Vagina (tissue), 2 donors: ENCODE measurements around the gene RIBC2. TPM values are rescaled to one million over a fixed set of nuclear protein-coding genes. Genes with fewer than 3 reads are reported as not detected.

Experiments
- DNase-seq, 2 donors: peaks; one replicate each; pipeline ENCODE4 v3.0.0-alpha.2; 2017; ENCODE audit errors: extremely low spot score in 2 of 2
- H3K27ac ChIP-seq: fragments of 200-600 bp; sonication (generic); one replicate; pipeline ENCODE4 v1.5.1; 2019
- H3K27me3 ChIP-seq: fragments of 200-600 bp; sonication (generic); one replicate; pipeline ENCODE4 v1.5.1; 2019
- H3K36me3 ChIP-seq, 2 donors: fragments of 200-600 bp; sonication (generic); one replicate each; pipeline ENCODE4 v1.5.1; 2017 to 2019
- H3K4me1 ChIP-seq: fragments of 200-600 bp; sonication (generic); one replicate; pipeline ENCODE4 v1.5.1; 2019
- H3K4me3 ChIP-seq, 2 donors: fragments of 200-600 bp; sonication (generic); 1 replicate in 1 of 2; 2 replicates in 1 of 2; pipeline ENCODE4 v1.5.1; 2016 to 2019
- H3K9me3 ChIP-seq: fragments of 200-600 bp; sonication (generic); one replicate; pipeline ENCODE4 v1.5.1; 2019
- CTCF ChIP-seq, 3 experiments: fragments of 450-650 bp in 2 of 3; fragments of 200-600 bp in 1 of 3; sonication (generic) in 1 of 3; IDR thresholded peaks; one replicate each; pipeline ENCODE4 v1.5.1; 2017 to 2019; ENCODE audit warnings: antibody characterized with exemption in 3 of 3, mild to moderate bottlenecking in 2 of 3, moderate library complexity in 2 of 3
- POLR2A ChIP-seq, 2 donors: fragments of 450-650 bp; IDR thresholded peaks; one replicate each; pipeline ENCODE4 v1.6.1; 2017; ENCODE audit warnings: antibody characterized with exemption in 2 of 2, mild to moderate bottlenecking in 2 of 2, moderate library complexity in 2 of 2
- POLR2AphosphoS5 ChIP-seq, 2 donors: sonication (generic); formaldehyde crosslinking; IDR thresholded peaks; one replicate each; pipeline ENCODE4 v1.9.0; 2017; ENCODE audit warnings: antibody characterized with exemption in 2 of 2, mild to moderate bottlenecking in 2 of 2, low read depth in 1 of 2; ENCODE audit not compliant: insufficient read depth in 1 of 2
- intact Hi-C: fragments of 100-400 bp; cut with DNase I; formaldehyde crosslinking; loops from one replicate; pipeline ENCODE4 v1.15.1; 2023
- total RNA-seq: library from RNA; depleted of rRNA; stranded (reverse); fragments of >200 nt; gene quantifications from one replicate; pipeline ENCODE4 v1.2.3, GENCODE V29; 2016

Gene RIBC2
- total RNA-seq, 1 donor from 2014 or later, result 0.49 TPM

GRCh38 chr22:45450921-45451651 lies 37.6 kb downstream of the RIBC2 start:
- Histone ChIP-seq H3K36me3 (no peaks in the 10 kb centered on the region), H3K27me3 (no peaks in the 10 kb centered on the region), H3K4me1 (peaks cover 73% of the 10 kb centered on the region), H3K27ac (peak overlapping the region; percentile 90), H3K4me3 (peak overlapping the region in 1 of 2 donors; percentile 9), H3K9me3 (no peaks in the 10 kb centered on the region)
- no peak for DNase-seq
- intact Hi-C loops, result loop anchor here (5.0 kb wide), 1 partner anchor 51 kb away; the partner anchor contains the start of gene FBLN1
- TF ChIP-seq CTCF (IDR thresholded peaks at IDR 0.05) (no peak), POLR2AphosphoS5 (IDR thresholded peaks at IDR 0.05; ENCODE audit: insufficient read depth in 1 of 2, low read depth in 1 of 2) (peak; percentile 71 to 85), POLR2A (IDR thresholded peaks at IDR 0.05) (no peak)

- Histone ChIP-seq H3K27me3 (no peaks in the 10 kb centered on the region), H3K9me3 (no peaks in the 10 kb centered on the region), H3K36me3 (no peaks in the 10 kb centered on the region), H3K4me3 (no peak overlapping the region), H3K27ac (peak overlapping the region; percentile 90), H3K4me1 (peaks cover 73% of the 10 kb centered on the region)
- no peak for DNase-seq
- intact Hi-C loops, result loop anchor here (5.0 kb wide), 1 partner anchor 50 kb away; the partner anchor contains the start of gene FBLN1
- TF ChIP-seq POLR2AphosphoS5 (IDR thresholded peaks at IDR 0.05; ENCODE audit: insufficient read depth in 1 of 2, low read depth in 1 of 2) (no peak), CTCF (IDR thresholded peaks at IDR 0.05) (no peak), POLR2A (IDR thresholded peaks at IDR 0.05) (no peak)
Observed at GRCh38 chr22:45451972-45452371, 38.5 kb downstream of the RIBC2 start.

- H3K27ac ChIP-seq, result peak overlapping the region; percentile 90
- H3K27me3 ChIP-seq, result no peaks in the 10 kb centered on the region
- intact Hi-C loops, result loop anchor here (5.0 kb wide), 1 partner anchor 50 kb away; the partner anchor contains the start of gene FBLN1
Observed at GRCh38 chr22:45452565-45453379, 39.3 kb downstream of the RIBC2 start.

GRCh38 chr22:45453764-45454163 lies 40.3 kb downstream of the RIBC2 start:
- intact Hi-C loops, result loop anchor here (5.0 kb wide), 1 partner anchor 49 kb away; the partner anchor contains the start of gene FBLN1
- Histone ChIP-seq H3K9me3 (no peaks in the 10 kb centered on the region), H3K4me3 (no peak overlapping the region), H3K36me3 (no peaks in the 10 kb centered on the region), H3K27me3 (no peaks in the 10 kb centered on the region), H3K27ac (peak overlapping the region; percentile 90), H3K4me1 (peaks cover 62% of the 10 kb centered on the region)
- TF ChIP-seq CTCF (IDR thresholded peaks at IDR 0.05) (no peak), POLR2A (IDR thresholded peaks at IDR 0.05) (no peak), POLR2AphosphoS5 (IDR thresholded peaks at IDR 0.05; ENCODE audit: insufficient read depth in 1 of 2, low read depth in 1 of 2) (no peak)
- no peak for DNase-seq

More at GRCh38 chr22:45452565-45453379, 39.3 kb downstream of the RIBC2 start:
- Histone ChIP-seq H3K9me3 (no peaks in the 10 kb centered on the region), H3K4me3 (no peak overlapping the region), H3K36me3 (no peaks in the 10 kb centered on the region), H3K4me1 (peaks cover 72% of the 10 kb centered on the region)
- TF ChIP-seq CTCF (IDR thresholded peaks at IDR 0.05) (no peak), POLR2AphosphoS5 (IDR thresholded peaks at IDR 0.05; ENCODE audit: insufficient read depth in 1 of 2, low read depth in 1 of 2) (no peak), POLR2A (IDR thresholded peaks at IDR 0.05) (no peak)
- DNase-seq, result no peak
